GM21737 (cell line): ENCODE measurements around the gene OLAH.
A peak's percentile ranks its signal among the peaks of the same experiment; 100 is the strongest.

Experiments
- ATAC-seq: cut with Tn5 transposase; IDR thresholded peaks from one replicate; pipeline ENCODE4 v1.9.1; 2021; ENCODE audit warnings: mild to moderate bottlenecking, moderate library complexity; ENCODE audit not compliant: unreplicated experiment

The OLAH gene

GRCh38 chr10:15122477-15123030 is 78.8 kb downstream of the OLAH start:
- ATAC-seq = peak; percentile 81
